A673 (cell line): ENCODE data around the gene SORBS2. TPM values are rescaled to one million over a fixed set of nuclear protein-coding genes. Genes with fewer than 3 reads are reported as not detected.

ENCODE experiments used
- BruUV-seq: library from RNA; stranded (reverse); fragments of 400-500 nt; replicated peaks from 2 replicates; lab custom pipeline; 2021; lab: Mats Ljungman, UMichigan
- CTCF ChIA-PET: fragments of 300-600 bp; sonication (Branson Sonifier 250); formaldehyde crosslinking; loops from one replicate; lab custom pipeline; 2022; ENCODE audit warnings: antibody characterized with exemption; lab: Charles Lee
- POLR2A ChIA-PET: fragments of 300-600 bp; sonication (Branson Sonifier 250); formaldehyde crosslinking; loops from one replicate; lab custom pipeline; 2022; ENCODE audit warnings: antibody characterized with exemption; ENCODE audit not compliant: low non-redundant PET; lab: Charles Lee
- DNase-seq: peaks from one replicate; pipeline ENCODE4 v3.0.0-alpha.2; 2015; ENCODE audit warnings: low spot score
- H3K27ac ChIP-seq: fragments of 200-600 bp; sonication (generic); 2 replicates; pipeline ENCODE4 v1.5.1; 2016; ENCODE audit warnings: mixed run types, low read depth, mild to moderate bottlenecking, mixed read lengths, antibody characterized with exemption, low read length; ENCODE audit not compliant: poor library complexity, severe bottlenecking
- H3K27me3 ChIP-seq: fragments of 200-600 bp; sonication (generic); replicated peaks from 2 replicates; pipeline ENCODE4 v1.6.1; 2017; ENCODE audit warnings: mixed run types, low read depth, mild to moderate bottlenecking, mixed read lengths, antibody characterized with exemption, low read length; ENCODE audit not compliant: insufficient read depth, poor library complexity
- H3K36me3 ChIP-seq: fragments of 200-600 bp; sonication (generic); 2 replicates; pipeline ENCODE4 v1.6.1; 2016; ENCODE audit warnings: mixed run types, mild to moderate bottlenecking, mixed read lengths, antibody characterized with exemption, low read length; ENCODE audit not compliant: insufficient read depth, poor library complexity, severe bottlenecking
- H3K4me1 ChIP-seq: fragments of 200-600 bp; sonication (generic); 2 replicates; pipeline ENCODE4 v1.6.1; 2017; ENCODE audit warnings: mixed run types, mild to moderate bottlenecking, mixed read lengths, antibody characterized with exemption, low read length; ENCODE audit not compliant: insufficient read depth, poor library complexity, severe bottlenecking
- H3K4me3 ChIP-seq: fragments of 200-600 bp; sonication (generic); 2 replicates; pipeline ENCODE4 v1.5.1; 2016; ENCODE audit warnings: low read depth, mixed run types, mild to moderate bottlenecking, mixed read lengths, low read length; ENCODE audit not compliant: poor library complexity, severe bottlenecking
- H3K9me3 ChIP-seq: fragments of 200-600 bp; sonication (generic); 2 replicates; pipeline ENCODE4 v1.6.1; 2016; ENCODE audit warnings: mixed run types, low read depth, mild to moderate bottlenecking, mixed read lengths, antibody characterized with exemption, low read length; ENCODE audit not compliant: poor library complexity, severe bottlenecking
- CTCF ChIP-seq: fragments of 300-800, 200-600 bp; sonication (generic); conservative IDR thresholded peaks from 2 replicates; pipeline ENCODE4 v1.5.1; 2017; ENCODE audit warnings: low read depth, mild to moderate bottlenecking, antibody characterized with exemption, low read length, moderate library complexity, mixed read lengths
- EZH2 ChIP-seq: fragments of 200-600 bp; sonication (generic); IDR thresholded peaks from 2 replicates; pipeline ENCODE4 v1.6.1; 2017; ENCODE audit warnings: borderline replicate concordance, low read depth, mild to moderate bottlenecking, mixed read lengths, antibody characterized with exemption, low read length; ENCODE audit not compliant: poor library complexity, severe bottlenecking
- intact Hi-C: fragments of 100-400 bp; cut with micrococcal nuclease; formaldehyde crosslinking; loops from one replicate; pipeline ENCODE4 v1.10.0; 2022; ENCODE audit not compliant: unreplicated experiment
- total RNA-seq: library from RNA; stranded (reverse); gene quantifications from 2 replicates; pipeline ENCODE4 v1.2.3, GENCODE V29; 2021

SORBS2 gene
- total RNA-seq, 1 experiment from 2014 or later, result not detected

- ChIA-PET POLR2A (no interaction called here), CTCF (no interaction called here)
- TF ChIP-seq CTCF (no peak), EZH2 (no peak)
- H3K4me1 ChIP-seq, result no peaks in the 10 kb centered on the region
- H3K27ac ChIP-seq, result no peak overlapping the region
- no peaks in the 10 kb centered on the region for H3K36me3 ChIP-seq
- intact Hi-C loops, result no loop called here
- peaks cover 46% of the 10 kb centered on the region for H3K27me3 ChIP-seq
- H3K9me3 ChIP-seq, result no peaks in the 10 kb centered on the region
- no peak overlapping the region for H3K4me3 ChIP-seq
- DNase-seq, result no peak
- BruUV-seq, result no TSS peak
These were observed 88.2 kb downstream of the SORBS2 start for GRCh38 chr4:185723631-185724260.

- POLR2A ChIA-PET, result interaction anchor here (0.6 kb wide), 1 partner anchor 15 kb away, joined by 4 read pairs; no protein-coding TSS in a partner anchor
- no peak for TF ChIP-seq CTCF
- TF ChIP-seq EZH2, result no peak
- intact Hi-C loops, result no loop called here
- peaks cover 34% of the 10 kb centered on the region for H3K27me3 ChIP-seq
- no peak overlapping the region for H3K4me3 ChIP-seq
- H3K36me3 ChIP-seq, result no peaks in the 10 kb centered on the region
- no peak overlapping the region for H3K27ac ChIP-seq
- no TSS peak for BruUV-seq
- CTCF ChIA-PET, result no interaction called here
- no peaks in the 10 kb centered on the region for H3K9me3 ChIP-seq
- H3K4me1 ChIP-seq, result no peaks in the 10 kb centered on the region
- no peak for DNase-seq
These were observed 90.0 kb downstream of the SORBS2 start for GRCh38 chr4:185722029-185722316.

- Histone ChIP-seq H3K27ac (no peak overlapping the region), H3K4me3 (no peak overlapping the region), H3K4me1 (no peaks in the 10 kb centered on the region), H3K9me3 (no peaks in the 10 kb centered on the region), H3K27me3 (peaks cover 29% of the 10 kb centered on the region), H3K36me3 (no peaks in the 10 kb centered on the region)
- ChIA-PET CTCF (no interaction called here), POLR2A (interaction anchor here (0.6 kb wide), 1 partner anchor 15 kb away, joined by 4 read pairs; no protein-coding TSS in a partner anchor)
- BruUV-seq, result no TSS peak
- no peak for DNase-seq
- intact Hi-C loops, result no loop called here
- TF ChIP-seq CTCF (no peak), EZH2 (no peak)
These were observed 90.6 kb downstream of the SORBS2 start for GRCh38 chr4:185721190-185722028.
